Fibroblast of skin of scalp (primary cell): ENCODE data around the gene KCNH3.
A peak's percentile ranks its signal among the peaks of the same experiment; 100 is the strongest.

Experiments
- DNase-seq: peaks from one replicate; pipeline ENCODE4 v3.0.0-alpha.2; 2013

Gene KCNH3

DNA sequence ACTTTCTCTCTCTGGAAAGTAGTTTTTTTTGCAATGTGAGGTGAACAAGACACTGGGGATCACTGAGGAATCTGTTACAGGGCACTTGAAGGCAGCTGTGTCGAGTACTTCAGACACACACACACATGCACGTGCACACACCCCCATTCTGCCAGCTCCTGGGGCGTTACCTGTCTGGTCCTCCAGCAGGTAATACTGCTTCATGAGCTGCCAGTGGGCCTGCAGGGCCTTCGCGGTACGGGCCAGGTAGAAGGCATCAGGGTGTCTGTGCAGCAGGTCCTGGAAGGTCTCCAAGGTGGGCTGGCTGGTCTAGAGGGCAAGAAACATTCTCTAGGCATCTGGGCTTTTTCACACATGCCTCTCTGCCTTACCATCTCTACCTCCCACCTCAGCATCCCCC lies 24.0 kb downstream of the KCNH3 start:
- DNase-seq, result no peak

DNA sequence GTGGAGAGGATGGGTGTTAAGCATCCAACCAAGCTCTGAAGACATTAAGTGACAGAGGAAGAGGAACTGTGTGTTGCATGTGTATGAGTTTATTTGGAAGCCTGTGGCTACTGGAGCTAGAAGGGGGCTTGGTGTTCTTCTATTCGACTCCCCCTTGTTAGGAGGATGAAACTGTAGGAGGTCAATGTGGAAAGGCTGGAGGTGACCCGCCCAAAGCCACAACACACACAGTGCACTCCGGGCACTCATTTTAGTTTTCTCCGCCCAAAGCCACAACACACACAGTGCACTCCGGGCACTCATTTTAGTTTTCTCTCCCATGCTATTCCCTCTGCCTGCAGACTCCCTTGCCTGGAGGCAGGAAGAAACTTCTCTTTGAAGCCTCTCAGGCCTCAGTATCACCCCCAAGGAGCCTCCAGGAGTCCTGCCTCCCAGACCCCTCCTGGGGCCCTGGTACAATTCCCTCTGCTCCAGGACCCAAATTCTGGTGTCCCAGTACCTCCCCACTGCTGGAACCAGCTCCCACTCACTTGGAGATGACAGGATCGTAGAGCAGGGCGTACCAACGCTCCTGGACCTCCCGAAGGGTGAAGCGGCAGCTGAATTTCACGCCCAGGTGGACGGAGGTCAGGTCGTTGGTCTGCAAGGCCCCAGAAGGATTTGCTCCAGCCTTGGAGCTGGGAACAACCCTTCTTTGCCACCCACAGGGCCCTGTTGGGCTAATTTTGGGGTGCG lies 25.3 kb downstream of the KCNH3 start:
- DNase-seq, result no peak

DNA sequence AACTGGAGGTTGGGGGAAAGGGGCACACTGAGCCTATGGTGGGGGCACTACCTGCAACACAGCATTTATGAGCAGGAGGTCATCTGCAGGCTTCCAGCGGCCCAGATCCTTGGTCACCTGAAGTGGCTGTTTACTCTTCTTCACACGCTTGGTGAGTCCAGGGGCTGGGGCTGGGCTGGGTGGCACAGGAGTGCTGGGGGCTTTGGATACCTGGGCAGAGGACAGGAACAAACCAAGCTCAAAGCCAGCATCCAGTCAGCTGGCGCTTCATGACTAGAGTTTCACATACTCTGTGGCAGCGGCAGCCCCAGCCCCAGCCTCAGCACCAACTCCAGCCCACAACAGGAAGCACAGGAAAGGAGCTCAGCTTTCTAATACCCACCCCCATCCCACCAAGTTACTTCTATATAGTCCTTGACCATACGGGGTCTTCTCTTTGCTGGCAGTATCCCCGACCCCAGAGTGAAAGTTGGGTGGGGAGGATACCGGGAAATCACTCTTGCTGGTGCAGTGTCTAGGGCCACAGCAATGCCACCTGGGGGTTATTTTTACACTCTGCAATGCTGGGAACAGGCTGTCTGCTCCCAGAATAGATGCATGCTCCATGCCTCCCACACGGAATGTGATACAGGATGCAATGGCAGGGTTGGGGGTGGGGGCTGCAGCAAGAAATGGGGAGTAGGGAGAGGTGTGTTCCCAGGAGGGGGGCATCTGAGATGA lies 26.0 kb downstream of the KCNH3 start:
- DNase-seq, result no peak

DNA sequence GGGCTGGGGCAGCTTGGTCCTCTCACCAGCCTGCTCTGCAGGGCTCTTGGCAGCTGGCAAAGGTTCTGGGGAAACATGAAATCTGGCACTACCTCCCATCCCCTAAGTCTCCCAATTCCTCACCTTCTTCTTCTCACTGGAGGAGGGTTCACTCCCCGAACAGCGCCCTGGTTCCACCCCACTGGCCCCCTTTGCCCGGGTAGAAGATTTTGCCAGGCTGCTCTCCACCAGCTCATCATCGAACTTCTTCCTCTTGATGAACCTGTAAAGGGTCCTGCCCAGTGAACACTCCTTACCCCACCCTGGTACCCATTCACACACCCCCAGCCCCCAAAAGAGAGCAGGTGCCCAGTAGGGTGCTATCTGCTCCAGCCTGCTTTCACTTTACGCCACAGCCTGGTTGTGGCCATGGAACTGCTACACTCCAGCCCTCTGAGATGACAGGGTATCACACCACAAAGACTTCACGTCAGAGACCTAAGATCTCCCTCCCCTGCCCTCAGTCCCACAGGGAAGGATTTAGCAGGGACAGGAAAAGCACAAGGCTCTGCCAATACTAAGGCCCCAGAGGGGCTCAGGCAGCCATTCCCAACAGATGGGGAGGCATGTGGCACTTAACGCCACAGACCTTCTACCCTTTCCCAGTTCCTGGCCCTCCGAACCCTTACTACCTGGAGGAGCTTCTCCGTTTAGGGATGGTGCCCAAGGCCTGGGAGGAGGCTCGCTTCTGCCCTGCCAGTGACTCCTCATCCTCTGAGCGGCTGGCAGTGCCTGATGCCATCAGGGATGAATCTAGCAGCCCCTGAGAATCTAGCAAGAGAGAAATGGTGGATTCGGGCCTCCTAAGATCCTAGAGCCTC lies 26.8 kb downstream of the KCNH3 start:
- no peak for DNase-seq

DNA sequence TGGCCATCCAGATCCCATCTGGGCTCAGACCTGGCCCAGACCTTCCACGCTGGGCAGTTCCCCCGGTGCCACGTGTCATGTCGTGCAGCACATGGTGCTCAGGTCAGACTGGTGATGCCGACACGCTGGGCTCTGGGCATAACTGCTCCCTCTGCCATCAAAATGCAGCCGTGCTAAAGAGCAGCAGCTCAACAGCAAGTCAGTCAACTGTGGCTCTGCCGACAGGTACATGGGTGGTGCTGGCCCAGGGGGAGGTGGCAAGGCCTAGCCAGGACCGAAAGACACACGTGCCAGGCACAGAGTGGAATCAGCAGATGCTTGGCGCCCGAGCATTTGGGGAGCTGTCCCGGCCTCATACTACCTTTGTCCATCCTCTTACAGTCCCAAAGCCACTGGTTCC lies 27.5 kb downstream of the KCNH3 start:
- DNase-seq, result no peak

DNA sequence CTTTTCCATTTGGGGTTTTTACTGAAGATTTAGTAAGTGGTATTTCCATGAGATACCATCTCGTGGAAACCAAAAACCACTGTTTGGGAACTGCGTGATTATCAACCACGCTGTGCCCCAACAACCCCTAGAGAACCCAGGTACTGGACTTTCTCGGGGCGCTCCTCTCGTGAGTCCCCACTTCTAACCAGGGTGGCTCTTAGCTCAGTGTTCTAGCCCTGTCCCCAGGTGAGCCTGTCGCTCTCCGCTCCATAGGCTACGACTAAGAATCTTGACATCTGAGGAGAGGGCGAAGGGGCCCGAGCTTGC lies 28.4 kb downstream of the KCNH3 start:
- no peak for DNase-seq

DNA sequence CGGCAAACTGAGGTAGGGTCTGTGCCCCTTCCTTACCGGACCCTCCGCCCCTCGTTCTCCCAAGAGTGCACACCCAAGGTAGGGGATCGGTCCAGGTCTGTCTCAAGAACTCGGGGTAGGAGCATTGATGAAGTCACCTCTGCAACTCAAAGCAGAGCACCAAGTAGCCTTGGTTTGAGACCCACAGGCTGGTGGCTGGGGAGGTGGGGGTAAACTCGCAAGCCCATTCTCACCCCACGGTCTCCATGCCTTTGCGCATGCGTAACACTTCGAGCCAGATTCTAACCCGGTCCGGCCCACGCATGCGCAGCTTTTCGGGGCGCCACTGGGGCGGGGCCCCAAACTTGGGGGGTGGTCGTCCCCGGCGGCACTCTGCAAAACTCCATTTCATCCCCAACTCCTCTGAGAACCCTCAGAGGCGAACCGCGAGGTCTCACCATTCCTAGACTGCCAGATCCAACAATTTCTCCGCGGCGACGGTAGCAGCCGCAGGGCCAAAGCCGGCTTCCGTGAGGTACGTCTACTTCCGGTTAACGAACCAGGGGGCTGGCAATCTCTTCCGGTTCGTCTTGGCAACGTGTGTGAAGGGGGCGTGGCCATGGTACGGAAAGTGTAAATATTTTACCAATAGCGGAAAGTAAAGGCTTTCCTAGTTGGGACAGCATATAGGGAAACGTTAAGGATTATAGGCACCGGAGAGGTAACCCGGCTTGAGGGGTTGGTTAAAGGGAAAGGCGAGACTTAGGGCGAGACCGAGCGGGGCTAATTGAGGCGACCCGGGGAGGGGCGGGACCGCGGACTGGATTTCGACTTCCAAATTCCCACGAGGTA lies 29.0 kb downstream of the KCNH3 start, which contains the start of gene MCRS1:
Gene MCRS1, minus strand, starts transcription at position 532 of the 831 bp plus-strand sequence. CDS start 1,411 bp downstream, outside the sequence.
- peak; percentile 92 for DNase-seq

DNA sequence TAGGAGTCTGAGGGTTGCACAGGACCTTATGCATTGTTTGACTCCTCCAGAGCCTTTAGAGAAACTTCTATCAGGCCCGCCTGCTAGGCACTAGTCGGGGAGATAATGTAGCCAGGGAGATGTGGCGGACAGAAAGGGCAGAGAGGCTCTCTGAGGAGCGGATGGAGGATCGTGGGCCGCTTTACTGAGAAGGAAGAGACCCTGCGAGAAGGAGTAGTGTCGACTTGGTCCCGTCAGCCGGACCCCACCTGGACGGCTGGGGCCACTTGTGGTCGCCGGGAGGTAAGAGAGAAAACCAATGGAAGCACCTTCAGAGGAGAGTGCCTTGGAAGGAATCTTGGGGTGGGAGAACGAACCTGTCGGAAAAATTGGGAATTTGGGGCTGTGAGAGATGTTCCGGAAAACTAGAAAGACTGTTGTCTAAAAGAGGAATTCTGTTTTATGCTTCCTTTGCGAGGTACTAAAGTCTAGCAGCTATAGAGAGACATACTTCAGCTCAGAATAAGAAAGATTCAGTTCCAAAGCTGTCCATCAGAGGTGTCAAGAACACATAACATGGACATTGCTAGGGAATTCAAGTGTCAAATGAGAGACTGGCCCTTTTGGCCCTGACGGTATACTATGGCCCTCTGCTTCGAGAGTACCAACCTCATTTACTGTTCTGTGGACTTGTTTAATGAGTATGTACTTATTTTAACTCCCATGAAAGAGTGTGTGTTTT lies 29.8 kb downstream of the KCNH3 start:
- DNase-seq, result no peak

DNA sequence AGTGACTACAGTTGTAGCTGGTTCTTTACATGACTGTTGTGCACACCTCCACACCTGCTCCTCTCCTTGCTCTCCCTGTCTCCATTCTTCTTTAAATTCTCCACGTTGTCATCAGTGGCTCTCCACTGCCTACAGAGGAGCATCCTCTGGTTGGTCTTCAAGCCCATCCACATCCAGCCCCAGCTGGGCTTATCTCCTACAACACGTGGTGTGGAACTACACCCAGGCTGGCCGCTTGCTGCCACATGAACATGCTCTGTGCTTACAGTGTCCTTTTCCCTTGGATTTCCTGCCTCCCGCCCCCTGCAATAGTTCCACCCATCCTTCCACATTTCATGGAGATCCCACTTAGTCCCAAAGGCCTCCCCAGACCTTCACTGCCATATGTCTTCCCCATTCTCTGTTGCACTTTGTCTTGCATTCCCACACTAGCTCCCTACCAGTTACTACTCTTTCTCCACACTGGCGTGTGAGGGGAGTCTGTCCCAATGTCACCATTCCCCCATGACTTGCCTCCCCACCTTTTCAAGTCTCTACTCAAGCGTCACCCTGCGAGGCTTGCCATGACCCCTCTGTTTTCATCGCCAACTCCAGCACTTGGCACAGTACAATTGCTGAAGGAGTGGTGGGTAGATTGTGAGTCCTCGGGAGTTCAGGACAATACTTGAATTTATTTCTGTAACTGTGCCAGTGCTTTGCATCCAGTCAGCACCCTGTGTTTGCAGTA lies 38.9 kb downstream of the KCNH3 start:
- no peak for DNase-seq

DNA sequence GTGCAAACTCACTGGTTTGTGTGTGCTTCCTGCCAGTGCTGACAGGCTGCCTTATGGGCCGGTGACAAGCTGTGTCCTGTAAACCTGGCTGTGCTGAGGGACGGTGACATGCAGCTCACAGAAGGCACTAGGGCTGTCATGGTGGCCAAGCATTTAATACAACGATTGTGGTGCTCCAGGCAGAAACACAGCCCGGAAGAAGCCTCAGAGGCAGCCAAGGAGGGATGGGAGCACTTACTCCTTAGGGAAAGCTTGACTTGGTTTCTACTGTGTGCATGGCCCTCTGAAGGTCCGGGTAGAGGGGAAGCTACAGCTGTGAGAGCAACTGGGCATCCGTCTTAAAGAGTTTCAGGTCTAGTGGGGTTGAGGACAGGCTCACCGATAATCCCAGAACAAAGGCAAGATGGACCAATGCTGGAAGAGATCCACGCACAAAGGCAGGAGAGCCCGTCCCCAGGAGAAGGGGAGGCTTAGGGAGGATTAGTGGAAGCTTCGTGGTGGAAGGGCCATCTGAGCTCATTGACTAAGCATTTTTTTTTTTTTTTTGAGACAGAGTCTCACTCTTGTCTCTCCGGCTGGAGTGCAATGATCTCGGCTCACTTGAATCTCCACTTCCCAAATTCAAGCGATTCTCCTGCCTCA lies 39.8 kb downstream of the KCNH3 start:
- DNase-seq, result no peak

DNA sequence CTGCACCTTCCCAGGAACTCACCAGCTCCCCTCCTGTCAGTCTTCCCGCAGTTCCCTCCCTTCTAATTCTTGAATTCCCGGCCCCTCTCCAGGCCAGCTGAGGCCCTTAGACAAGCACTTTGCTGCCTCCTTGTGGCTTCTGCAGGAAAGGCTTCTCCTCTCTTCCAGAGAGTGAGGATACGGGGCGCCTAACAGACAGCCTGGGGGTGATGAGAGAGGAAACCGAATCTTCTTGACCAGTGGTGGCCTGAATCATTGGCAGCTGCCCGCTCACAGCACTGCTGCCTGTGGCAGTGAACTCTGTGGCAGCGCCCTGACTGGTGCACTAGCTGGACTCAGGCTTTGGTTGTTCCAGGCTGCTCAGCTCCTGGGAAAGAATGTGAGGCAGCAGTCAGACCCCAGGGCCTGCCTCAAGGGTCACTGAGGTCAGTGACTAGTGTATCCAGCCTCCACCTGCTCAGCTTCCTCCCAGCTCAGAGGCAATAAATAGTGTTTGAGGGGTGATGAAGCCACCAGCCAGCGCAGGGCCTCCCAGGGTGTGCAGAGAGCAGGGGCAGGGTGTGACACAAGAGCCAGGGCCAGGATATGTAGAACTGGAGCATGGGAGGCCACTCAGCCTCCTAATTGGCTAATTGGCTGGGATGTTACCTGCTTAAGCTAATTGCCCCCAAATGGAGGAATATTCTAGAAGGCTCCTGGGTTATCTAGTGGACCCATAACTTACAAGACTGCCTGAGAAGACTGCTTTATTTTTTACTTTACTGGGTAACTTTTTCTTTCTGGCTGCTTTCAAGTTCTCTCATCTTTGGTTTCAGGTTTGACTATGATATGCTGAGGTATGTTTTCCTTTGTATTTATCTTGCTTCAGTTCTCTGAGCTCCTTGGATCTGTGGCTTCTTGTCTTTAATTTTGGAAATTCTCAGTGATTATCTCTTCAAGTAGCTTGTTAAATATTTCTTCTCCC lies 42.0 kb downstream of the KCNH3 start:
- peak; percentile 74 for DNase-seq

DNA sequence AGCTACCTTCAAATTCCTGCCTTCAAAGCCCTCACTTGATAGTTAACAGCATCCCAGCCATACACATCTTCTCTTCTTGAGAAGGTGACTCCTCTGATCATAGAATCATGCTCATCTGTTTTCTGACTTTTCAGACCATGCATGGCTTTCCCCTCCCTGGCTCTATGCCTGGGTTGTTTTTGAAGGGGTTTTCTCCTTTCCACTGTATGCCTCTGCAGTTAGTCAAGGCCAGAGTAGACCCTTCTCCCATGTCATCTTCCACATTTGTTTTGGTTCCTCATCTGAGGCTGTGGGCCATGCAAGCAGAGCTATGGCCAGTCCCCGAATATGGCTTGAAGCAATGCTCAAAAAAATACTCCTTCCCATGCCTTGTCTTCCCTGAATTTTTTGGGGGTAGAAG lies 43.4 kb downstream of the KCNH3 start:
- no peak for DNase-seq

DNA sequence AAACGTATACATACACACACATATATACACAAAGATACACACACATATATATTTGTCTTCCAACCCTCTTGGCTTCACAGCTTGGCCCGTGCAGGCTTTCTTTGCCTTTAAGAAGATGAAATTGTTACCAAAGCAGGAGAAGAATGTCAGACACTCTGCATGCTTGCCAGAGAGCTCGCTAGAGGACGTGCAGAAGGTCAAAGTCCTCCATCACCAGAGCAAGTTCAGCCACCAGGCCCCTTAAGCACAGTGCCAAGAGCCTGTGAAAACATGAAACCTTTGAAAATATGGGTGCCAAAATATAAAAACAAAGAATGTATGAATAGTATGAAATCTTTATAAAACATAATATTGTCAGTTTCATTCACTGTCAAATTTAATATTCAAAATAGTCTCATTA lies 44.0 kb downstream of the KCNH3 start:
- DNase-seq, result no peak

DNA sequence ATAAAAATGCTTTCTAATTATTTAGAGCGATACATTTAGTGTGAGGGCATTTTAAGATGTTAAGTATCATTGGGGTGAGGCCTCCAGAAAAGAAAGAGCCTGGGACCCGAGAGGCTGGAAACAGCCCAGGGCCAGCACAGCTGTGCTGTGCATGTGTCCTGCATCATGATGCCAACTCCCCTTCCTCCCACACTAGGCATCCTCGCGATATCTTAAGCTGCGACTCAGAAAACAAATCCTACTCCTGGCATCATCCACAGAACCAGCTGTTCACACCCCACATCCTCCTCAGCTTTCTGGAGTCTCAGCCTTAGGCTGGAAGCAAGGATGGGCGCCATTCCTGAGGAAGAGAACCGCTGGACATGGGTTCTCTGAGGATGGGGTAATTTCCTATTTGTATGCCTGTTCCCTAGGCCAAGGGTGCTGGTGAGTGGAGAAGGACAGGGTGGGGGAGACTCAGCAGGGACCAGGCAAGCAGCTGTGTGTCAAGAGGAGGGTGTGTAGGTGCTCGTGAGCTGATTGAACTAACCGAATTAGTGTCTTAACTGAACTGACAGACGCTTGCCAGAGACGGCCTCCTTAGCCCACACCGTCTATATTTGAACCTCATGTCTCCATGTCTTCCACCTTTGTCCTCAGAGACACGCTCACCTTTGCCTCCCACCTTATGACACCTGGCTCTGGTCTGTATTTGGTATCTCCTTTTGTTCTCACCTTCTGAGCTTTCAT lies 44.7 kb downstream of the KCNH3 start:
- DNase-seq, result no peak

DNA sequence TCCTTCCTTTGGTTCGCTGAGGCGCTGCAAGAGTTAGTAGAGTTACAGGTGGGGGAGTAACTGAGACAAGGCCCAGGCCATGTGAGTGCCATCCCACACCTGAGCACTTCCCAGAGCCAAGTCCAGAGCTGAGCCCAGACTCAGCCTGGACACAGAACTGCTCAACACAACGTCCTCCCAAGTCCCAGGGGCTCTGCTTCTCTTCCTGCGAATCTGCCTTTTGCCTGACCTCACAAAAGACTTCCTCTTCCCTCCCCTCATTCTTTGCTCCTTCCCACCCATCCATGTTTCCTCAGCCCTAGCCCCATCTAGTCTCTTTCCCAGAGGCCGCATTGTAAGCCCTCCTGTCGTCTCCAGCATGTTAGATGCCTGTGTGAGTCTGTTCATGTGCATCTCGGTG lies 45.8 kb downstream of the KCNH3 start:
- DNase-seq, result no peak

DNA sequence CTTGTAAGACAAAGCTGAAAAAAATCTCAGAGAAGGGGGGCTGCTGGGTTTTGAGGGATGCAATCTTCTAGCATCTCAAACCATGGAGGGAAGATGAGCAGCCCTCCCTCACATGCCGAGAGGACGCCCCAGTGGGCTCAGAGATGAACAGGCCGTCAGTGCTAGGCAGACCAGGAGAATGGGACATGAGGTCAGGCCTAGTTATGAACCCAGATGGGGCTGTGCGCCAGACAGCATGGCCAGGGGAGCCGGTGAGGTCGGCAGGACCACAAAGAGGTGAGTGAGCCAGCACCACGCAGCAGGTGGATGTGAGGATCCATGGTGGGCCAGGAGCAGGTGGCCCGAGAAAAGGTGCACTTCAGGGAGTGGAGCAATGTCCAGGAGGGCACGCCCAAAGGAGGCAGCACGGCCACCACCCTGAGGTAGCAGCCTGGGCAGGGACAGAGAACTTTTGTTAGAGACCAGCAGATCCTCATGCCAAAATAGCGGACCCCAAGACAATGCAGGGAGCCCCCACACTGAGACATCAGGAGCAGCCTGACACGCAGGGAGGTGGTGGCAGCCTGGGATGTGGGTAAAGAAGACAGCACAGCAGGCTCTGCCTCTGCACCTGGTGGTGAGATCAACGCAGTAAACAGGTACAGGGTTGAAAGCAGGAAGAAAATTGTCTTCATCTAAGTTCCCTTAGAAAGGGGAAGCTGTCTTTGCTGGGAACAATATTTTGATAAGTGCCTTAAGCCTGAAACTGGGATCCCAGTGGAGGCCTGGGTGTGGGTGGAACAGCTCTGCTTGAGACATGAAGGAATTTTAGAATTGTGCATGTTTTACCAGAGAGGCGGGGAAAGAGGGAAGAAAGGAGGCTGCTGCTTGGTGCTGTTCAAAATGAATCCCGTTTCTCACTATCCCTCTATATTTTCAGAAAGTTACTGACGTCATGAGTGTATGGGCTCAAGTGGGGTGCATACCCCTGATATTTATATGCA lies 46.9 kb downstream of the KCNH3 start:
- DNase-seq, result no peak

DNA sequence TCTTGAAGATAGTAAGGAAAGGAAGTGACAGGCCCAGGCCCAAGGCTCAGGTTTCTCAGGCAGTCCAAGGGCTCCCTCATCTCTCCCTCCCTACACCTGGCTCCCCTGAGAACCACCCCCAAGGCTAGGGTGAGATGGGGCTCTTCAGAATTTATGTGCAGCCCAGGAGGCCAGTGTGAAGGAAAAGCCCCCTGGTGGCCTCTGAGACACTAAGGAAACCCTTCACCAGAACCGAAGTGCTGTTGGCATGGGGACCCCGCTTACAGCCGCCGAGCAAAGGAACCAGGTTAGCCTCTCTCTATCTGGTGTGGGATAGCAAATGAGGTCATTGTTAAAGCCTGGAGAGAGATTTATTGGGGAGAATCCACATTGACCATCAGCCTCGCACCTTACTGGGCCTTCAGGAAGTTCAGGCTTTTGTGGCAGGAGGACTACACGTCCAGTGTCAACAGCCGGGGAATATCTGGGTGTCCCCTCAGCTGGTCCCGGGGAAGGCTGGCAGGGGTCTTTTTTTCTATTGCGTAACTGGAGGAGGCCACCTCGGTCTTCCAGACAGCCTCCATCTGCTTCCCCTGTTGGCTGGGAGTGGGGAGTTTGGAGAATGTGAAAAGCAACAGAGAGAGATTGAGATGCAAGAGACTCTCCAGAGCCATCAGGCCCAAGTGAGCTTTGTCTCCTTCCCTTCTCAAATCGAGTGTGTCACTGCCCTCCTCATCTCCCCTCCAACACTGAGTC lies 48.5 kb downstream of the KCNH3 start:
- no peak for DNase-seq
